ENCODE results near the gene ME3.

- TF ChIP-seq CTCF (IDR thresholded peaks at IDR 0.05; ENCODE audit: low read length) (no peak), EZH2 (optimal IDR thresholded peaks at IDR 0.05; ENCODE audit: low read depth, low read length) (no peak)
Observed at GRCh38 chr11:86636275-86636674, 36.1 kb downstream of the ME3 start.

Data from MM.1S (cell line).